GM21723 (cell line): ENCODE results near the gene WASHC4.
"Not testable (repeated sequence)": the region's sequence is repeated elsewhere in the genome, so short reads cannot be mapped to it uniquely, and the experiment has no call there.

Experiments
- ATAC-seq: cut with Tn5 transposase; IDR thresholded peaks from one replicate; pipeline ENCODE4 v1.9.1; 2021; ENCODE audit warnings: mild to moderate bottlenecking, moderate library complexity; ENCODE audit not compliant: unreplicated experiment

WASHC4 gene

DNA sequence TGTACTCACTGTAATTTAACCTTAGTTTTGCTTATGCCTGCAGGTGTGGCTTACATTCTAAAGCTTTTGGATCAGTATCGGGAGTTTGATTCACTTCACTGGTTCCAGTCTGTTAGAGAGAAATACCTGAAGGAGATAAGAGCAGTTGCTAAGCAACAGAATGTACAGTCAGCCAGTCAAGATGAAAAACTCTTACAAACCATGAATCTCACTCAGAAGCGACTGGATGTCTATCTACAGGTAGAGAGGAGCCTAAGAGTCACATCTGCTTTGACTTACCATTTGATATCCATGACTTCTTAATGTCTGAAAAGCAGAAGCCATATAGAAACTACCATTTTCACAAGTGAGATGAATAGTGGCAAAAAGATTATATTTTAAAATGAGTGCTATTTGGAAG lies 56.5 kb downstream of the WASHC4 start:
- ATAC-seq: no peak

DNA sequence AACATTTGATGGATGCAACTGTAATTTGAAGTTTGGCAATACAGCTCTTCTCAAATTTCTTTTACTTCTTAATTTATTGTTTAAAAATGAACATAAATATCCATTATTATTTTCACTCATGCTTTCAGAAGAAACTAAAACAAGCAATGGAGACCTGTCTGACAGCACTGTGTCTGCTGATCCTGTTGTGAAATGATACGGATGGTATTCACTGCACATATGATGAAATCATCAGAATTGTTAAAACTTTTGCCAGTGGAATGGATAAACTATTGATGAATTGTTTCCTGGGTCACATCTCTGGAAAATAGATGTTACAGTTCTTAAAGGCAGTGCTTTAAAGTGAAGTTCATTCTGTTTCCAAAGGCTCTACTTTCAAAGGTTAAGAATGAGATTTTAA lies 59.2 kb downstream of the WASHC4 start:
- ATAC-seq: no peak

DNA sequence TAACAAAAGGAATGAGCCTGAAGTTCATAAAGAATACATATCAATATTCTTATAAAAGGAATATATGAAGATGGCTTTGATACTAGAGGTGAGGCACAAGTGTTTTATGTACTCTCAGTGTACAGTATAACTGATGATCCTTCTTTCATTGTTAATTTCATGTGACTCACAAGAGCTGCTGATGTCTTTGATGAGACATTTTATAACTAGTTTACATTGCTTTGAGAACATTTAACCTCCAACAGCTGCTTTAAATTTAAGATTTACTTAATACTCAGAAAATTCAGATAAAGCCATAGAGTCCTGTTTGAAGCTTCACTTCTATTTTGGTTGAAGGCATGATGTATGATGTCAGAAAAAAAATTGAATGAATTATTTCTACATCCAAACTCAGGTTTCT lies 59.8 kb downstream of the WASHC4 start:
- ATAC-seq: no peak

DNA sequence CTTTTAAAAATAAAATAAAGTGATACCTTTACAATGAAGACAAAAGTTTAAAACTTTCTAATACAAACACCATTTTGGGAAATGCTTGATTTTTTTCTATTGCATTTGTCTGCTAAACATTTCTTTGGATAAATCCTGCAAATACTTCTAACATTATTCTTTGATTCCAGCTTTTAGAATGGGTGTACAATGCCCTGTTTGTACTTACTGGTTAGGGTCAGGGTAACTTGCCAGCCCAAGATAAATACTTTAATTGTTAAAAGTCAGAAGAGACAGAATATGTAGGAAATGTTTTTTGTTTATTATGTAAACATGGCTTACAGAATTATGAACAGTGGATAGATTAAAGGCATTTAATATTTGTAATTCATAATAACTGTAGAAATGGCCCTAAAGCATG lies 60.5 kb downstream of the WASHC4 start:
- no peak for ATAC-seq

DNA sequence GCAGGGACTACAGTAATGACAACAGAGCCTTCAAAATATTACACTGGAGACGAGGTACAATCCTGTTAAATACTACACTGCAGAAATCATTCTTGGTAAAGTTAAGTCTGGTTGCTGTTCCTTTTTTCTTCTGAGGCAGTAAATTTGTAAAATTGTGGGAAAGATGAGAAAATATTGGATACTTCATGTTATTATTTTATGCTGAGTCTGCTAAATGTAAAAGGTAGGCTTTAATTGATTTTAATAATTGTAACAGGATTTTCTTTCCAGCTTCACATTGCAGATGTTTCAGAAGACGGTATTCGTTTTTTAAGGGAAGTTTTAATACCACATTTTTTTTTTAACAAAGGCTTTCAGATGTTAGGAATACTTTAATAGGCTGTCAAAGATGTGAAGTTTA lies 62.6 kb downstream of the WASHC4 start:
- no peak for ATAC-seq

DNA sequence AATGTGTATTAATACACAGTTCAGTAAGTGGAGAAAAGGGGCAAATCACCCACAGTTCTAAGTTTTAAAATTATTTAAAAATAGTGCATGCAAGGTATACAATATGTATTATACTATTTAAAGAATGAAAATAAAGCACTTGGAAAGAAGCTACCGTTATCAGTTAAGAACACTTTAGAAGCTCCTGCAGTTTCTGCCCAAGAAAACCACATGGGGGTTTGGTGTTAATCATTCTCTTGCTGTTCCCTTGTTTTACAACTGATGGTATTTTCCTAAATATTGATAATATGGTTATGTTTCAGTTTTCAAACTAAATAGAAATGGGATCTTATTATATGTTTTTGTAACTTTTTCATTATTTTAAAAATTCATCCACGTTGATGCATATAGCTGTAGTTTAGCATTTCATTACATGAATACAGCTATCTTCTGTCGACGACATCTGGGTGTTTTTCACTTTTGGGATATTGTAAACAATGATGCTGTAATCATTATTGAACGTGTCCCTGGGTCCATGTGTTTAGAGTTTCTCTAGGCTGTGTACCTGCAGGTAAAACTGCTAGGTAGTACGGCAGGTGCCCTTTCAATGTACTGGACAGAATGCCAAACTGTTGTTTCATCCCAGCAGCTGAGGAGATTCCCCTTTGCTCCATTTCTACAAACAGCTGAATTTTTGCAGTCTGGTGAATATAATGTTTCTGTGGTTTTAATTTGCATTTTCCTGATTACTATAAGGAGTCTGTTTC lies 64.3 kb downstream of the WASHC4 start:
- ATAC-seq: no peak

DNA sequence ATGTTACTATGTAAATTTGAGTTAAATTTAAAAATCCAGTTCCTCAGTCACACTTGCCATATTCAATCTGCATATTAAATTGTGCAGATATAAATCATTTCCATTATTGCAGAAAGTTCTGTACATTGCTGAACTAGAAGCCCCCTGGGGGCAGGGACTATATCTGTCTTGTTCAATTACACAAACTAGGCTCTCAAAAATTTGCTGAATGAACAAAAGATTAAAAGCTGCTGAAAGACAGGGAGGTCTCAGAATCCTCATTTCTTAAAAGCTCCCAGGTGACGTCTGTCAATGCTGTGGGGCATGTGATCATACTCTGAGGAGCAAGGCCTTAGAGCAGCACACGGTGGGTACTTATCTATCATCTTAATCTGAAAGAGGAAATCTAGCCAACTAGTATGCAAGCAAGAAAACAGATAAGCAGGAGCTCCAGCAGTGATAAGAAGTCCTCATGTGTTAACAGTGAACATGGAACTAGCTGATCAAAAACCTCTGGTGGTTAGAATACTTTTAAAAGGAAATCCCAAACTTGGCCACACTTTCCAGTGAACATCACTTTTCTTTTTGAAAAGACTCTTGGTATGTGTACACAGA lies 68.0 kb downstream of the WASHC4 start:
- ATAC-seq: no peak

DNA sequence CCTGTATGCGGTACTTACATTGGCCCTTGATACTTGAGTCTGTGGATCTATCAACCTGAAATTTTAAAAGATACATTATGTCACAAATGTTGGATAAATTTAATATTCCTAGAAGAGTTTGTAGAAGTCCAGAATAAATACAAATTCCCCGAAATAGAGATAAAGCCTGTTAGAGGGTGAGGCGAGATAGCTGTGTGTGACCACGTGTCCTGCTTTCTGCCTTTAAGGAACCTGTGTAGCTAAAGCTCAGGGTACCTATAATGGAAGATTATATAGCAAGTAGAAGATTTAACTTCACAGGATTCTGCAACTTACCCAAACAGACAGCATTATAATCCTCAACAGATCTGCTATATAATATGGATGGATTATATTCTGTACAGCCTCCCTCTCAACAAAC lies 69.7 kb downstream of the WASHC4 start:
- no peak for ATAC-seq

DNA sequence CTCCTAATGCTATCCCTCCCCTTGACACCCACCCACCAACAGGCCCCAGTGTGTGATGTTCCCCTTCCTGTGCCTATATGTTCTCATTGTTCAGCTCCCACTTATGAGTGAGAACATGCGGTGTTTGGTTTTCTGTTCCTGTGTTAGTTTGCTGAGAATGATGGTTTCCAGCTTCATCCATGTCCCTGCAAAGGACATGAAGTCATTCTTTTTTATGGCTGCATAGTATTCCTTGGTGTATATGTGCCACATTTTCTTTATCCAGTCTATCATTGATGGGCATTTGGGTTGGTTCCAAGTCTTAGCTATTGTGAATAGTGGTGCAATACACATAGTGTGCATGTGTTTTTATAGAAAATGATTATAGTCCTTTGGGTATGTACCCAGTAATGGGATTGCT lies 71.6 kb downstream of the WASHC4 start:
- ATAC-seq: not testable (repeated sequence)

DNA sequence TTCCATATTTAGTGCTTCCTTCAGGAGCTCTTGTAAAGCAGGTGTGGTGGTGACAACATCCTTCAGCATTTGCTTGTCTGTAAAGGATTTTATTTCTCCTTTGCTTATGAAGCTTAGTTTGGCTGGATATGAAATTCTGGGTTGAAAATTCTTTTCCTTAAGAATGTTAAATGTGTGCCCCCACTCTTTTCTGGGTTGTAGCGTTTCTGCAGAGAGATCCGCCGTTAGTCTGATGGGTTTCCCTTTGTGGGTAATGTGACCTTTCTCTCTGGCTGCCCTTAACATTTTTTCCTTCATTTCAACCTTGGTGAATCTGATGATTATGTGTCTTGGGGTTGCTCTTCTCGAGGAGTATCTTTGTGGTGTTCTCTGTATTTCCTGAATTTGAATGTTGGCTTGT lies 75.9 kb downstream of the WASHC4 start:
- ATAC-seq: not testable (repeated sequence)

DNA sequence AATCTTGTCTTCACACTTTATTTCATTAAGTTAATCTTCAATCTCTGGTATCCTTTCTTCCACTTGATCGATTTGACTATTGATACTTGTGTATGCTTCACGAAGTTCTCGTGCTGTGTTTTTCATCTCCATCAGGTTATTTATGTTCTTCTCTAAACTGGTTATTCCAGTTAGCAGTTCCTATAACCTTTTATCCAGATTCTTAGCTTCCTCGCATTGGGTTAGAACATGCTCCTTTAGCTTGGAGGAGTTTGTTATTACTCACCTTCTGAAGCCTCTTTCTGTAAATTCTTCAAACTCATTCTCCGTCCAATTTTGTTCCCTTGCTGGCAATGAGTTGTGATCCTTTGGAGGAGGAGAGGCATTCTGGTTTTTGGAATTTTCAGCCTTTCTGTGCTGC lies 76.4 kb downstream of the WASHC4 start:
- ATAC-seq: not testable (repeated sequence)

DNA sequence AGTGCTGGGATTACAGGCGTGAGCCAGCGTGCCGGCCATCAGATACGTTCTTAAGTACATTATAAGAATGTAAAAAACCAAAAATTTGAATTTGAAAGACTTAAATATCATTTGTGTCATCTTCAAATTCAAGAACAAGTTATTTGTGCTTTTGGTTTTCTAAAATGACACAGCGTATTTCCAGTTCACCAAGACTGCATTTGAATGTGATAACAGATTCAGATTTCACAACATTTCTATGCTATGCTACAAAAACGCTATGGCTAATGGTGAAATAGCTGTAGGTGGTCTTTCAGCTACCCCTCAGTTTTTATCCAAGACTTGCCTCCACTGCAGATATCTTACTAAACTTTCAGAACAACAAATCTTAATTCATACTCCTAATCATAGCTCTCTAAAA lies 81.8 kb downstream of the WASHC4 start:
- ATAC-seq: no peak

DNA sequence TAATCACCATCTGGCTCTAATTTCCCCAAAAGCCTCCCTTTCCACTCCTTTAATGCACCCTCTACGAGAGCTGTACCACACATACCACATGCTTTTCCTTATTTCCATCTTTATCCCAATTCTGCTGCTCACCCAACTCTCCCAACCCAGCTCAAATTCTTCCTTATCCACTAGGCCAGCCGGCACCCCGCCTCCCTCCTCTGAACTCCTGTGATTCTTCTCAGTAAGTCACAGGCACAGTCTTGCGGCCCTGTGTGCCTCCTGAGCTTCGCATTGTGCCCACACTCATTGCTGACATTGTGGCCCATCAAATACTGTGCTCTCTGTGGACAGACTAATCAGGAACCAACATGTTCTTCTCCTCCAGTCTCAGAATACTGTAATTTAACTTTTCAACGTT lies 83.0 kb downstream of the WASHC4 start:
- no peak for ATAC-seq

DNA sequence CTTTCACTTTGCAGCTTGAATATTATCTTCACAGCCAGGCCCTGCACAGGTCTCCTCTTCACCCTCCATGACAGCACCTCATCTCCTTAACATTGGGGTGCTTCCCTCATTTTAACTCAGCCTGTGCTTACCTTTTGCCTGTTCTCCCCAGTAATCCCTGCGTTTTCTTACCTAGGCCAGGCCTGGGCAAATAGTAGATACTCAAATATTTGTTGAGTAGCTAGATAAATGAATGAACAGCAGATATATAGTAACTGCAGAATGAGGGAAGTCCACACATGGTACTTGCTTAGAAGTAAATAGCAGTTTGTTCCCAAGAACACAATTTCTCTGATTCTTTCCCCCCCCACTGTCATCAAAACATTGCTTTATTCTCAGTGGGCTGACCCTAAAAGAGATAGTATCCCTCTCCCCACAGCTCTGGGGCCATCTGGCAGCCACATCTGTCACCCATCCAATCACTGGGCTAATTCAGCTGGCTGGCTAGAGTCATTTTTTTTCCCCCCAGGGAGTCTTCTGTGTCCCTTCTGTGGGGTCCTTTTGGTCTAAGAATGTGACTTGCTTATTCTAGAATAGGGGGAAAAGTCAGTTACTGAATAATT lies 85.2 kb downstream of the WASHC4 start:
- no peak for ATAC-seq

DNA sequence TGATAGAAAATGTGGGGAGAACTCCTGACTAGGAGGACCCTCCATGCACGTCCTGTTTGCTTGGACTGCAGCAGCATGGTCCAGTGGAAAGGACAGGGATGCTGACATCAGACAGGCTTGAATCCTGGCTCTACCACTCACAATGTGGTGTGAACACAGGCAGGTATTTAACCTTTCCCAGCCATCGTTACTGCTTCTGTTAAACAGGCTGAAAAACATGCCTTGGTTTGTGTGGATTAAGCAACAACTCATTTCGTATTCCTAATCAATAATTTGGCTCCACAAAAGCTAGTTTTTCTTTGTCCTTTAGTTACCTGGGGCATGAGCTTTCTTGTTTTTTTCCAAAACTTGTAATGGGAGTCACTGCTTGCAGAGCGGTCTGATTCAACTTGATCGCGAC lies 87.4 kb downstream of the WASHC4 start:
- no peak for ATAC-seq

DNA sequence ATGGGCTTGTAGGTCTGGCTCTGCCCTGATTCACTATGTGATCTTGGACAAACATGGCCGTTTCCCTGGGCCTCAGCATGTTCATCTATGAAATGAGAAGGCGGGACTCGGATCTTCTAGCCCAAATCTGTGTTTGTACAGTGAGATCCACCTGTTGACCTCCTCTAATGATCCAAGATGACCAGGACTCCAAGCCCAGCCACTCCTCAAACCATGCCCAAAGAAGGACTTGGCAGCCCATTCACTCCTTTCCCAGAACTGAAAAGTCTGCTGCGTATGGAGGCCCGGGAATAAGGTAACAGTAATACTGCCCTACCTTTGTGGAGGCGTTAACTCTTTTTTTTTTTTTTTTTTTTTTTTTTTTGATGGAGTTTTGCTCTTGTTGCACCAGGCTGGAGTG lies 88.6 kb downstream of the WASHC4 start:
- no peak for ATAC-seq

DNA sequence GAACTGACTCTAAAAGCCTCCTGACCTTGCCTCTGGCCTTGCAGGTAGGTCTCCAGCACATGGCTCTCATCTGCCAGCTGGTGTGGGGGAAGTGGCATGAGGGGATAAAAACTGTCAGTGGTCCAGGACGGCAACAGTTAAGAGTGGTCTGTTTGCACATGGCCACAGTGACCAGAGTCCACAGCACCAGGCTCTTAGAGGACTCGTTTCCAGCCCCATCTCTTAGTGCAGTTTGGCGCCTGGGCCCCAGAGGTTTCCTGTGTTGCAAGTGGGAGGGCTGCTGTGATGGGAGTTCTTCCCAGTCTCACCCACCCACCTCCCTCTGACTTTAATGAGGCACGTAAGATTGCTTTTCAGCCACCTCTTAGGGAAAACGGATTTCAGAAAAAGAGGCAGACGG lies 91.4 kb downstream of the WASHC4 start:
- ATAC-seq: no peak

DNA sequence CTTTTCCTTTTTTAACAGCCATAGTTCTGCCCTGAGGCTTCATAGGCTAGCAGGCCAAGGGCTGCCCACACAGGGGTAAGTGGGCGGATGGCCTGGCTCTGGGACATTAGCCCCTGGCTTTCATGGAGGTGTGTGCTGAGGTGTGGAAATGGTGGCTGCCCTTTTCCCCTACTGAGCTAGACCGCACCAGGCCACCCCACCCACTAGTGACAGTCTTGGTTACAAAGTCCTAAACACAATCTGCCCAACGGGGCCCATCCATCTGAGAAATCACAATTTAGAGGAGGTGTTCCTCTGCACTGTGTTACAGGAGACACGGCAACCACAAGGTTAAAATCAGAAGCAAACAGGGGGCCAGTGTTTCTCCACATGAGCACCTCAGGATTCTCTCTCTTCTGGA lies 92.9 kb downstream of the WASHC4 start:
- no peak for ATAC-seq

DNA sequence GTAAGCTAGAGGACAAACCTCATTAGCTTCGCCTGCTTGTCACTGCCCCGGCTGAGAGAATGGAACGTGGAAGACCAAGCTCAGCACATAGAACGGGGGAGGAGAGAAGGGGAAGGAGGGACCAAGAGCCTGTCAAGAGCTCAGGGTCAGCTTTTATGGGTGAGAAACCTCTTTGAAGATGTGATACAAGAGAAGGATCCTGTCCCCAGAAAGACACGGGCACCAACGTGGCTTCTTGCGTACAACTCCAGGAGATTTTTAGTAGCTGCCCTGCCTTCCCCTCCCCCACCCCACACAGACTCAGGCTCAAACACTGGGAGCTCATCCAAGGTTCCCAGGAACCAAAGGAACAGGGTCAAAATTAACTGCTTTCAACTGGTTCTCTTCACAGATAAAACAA lies 93.8 kb downstream of the WASHC4 start:
- ATAC-seq: no peak

DNA sequence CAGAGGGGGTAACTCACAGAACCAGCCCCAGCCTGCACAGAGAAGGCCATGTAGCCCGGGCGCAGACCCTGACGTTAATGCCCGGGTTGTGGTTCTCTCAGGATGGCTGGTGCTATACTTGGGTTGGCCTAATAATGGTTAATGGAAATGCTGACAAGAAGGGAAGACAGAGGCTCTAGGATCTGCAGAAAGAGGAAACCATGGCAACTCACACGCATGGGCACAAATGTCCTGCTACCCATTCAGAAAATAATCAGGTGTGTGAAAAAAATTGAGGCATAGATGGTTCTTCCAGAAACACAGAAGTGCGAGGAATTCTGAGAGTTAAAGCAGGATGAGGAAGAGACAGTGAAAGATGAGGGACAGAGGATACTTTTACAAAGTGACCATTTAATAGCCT lies 94.7 kb downstream of the WASHC4 start:
- no peak for ATAC-seq

DNA sequence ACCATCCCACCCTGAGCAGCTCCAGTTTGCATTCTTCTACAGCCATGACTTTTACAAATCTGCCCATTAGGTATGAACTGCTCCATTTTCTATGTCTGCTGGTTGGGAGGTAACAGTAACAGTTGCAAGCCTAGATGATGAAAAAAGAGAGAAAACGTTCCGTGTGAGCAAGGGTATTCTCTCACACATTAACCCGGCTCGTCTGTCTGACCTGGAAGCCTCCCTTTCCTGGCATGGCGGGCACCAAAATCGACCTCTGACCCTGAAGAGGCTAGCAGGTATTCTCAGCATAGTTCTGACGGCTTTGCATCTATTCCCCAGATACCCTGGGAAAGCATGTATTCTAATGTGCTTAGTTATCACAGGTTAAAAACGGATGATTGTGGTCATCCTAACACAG lies 96.6 kb downstream of the WASHC4 start:
- no peak for ATAC-seq

DNA sequence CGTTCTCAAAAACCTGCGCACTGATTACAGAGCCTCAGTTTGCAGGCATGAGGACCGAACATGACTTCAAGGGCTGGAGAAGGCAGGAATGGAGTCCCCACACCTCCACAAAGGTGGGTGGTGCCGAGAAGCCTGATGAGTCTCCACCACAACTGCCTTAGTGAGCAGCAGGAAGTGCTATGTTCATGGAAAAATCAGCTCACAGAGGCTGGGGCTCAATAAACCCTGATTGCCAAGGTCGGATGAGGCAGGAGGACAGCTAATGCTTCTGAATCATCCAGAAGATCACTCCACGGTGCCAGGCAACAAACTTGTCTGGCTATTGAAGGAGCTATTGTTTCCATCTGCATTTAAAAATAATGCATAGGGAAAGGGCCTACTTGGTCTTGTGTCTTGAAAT lies 97.4 kb downstream of the WASHC4 start:
- no peak for ATAC-seq
